HTR-8/SVneo (cell line): ENCODE measurements around the gene MYCN.

ENCODE experiments used
- DNase-seq: peaks from one replicate; pipeline ENCODE4 v3.0.0; 2011; ENCODE audit warnings: low spot score, mixed read lengths; ENCODE audit not compliant: insufficient read length
- FAIRE-seq: peaks from 2 replicates; lab custom pipeline; 2011; peaks lifted over from hg19 to GRCh38; lab: Jason Lieb, UNC

MYCN gene

DNA sequence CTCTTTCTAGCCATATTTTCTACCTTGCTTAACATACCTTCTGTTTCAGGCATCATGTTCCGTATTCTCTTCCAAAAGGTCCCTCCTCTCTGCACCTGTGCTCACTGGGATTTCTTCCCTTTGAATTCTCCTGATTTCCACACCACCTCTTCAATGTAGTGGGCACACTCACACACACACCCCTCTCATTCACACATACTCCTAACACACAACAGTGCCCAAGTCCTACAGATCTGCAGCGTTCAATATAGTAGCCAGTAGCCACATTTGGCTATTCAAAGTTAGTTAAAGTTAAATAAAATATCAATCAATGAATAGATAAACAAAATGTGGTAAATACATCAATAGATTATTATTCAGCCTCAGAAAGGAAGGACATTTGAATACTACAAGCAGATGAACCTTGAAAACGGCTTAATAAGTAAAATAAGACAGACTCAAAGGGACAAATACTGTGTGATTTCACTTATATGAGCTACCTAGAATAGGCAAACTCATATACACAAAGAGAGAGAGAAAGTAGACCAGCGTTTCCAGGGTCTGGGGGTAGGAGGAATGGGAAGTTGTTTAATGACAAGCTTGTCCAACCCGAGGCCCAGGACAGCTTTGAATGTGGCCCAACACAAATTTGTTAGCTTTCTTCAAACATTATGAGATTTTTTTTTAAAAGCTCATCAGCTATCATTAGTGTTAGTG, 34.4 kb downstream of the MYCN start:
- DNase-seq (no peak), FAIRE-seq (no peak)

- FAIRE-seq (no peak), DNase-seq (no peak)
Observed at GRCh38 chr2:15975261-15975600, 34.9 kb downstream of the MYCN start.

- no peak for DNase-seq
- no peak for FAIRE-seq
Observed at GRCh38 chr2:15975676-15976075, 35.3 kb downstream of the MYCN start.

- DNase-seq (no peak), FAIRE-seq (no peak)
Observed at GRCh38 chr2:15976354-15976753, 36.0 kb downstream of the MYCN start.

- FAIRE-seq: no peak
- DNase-seq: no peak
Observed at GRCh38 chr2:15979051-15979758, 38.9 kb downstream of the MYCN start.

DNA sequence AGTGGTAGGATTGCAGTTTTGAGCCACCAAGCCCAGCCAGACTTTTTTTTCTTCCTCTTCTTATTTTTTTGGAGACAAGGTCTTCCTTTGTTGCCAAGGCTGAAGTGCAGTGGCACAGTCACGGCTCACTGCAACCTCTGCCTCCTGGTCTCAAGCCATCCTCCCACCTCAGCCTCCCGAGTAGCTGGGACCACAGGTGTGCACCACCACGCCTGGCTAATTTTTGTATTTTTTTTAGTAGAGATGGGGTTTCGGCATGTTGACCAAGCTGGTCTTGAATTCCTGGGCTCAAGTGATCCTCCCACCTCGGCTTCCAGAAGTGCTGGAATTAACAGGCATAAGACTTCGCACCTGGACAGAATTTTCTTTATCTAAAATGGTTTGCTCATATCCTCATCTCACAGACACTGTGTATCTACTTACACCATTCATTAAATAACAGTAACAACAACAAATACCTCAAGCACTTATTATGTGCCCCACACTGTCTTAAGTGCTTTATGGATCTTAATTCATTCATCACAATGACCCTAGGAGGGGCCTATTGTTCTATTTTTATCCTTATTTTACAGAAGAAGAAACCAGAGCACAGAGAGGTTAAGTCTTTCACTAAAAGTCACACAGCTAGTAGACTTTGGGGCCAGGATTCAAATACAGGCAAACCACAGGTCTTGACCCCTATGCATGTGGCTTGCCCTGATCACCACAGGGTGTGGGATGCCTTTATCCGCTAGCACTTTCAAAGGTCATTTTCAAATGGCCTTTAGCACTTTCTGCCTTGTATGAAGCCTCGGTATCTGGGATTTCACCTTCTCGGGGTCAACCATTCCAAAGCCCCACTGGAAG, 39.6 kb downstream of the MYCN start:
- DNase-seq: no peak
- FAIRE-seq: no peak

DNA sequence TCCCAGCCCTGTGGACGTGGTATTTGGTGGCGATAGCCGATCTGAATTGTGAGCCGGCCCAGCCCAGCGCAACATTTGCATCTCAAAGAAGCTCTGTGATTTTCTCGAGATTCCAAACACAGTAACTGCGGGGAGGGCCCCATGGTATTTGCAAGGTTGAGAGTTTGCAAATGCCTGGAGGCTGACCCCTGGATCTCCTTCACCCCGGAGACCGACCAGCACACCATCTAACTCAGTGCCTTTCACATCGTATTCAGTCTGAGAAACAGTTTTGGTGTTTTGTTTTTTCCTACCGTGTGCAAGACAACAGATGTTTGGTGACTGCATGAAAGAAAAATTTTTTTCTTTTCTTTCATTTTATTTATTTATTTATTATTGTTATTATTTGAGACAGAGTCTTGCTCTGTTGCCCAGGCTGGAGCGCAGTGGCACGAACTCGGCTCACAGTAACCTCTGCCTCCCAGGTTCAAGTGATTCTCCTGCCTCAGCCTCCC, 40.3 kb downstream of the MYCN start:
- FAIRE-seq (no peak), DNase-seq (no peak)

DNA sequence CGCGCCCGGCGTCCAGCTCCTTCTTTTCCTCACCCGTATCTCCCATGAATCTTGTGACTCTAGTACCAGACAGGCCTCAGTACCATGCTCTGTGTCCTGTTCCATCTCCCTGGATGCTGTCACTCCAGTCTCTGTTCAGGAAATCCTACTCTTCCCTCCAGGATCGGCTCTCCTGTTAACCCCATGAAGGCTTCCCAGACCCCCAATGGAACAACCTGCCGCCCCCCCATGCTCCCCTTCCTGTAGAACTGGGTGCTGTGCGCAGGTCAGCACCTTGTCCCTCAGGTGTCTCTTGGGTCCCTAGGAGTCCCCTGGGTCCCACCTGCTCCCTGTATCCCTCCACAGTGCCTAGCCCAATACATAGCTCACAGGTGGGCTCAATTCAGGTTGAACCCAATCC, 41.3 kb downstream of the MYCN start:
- no peak for FAIRE-seq

DNA sequence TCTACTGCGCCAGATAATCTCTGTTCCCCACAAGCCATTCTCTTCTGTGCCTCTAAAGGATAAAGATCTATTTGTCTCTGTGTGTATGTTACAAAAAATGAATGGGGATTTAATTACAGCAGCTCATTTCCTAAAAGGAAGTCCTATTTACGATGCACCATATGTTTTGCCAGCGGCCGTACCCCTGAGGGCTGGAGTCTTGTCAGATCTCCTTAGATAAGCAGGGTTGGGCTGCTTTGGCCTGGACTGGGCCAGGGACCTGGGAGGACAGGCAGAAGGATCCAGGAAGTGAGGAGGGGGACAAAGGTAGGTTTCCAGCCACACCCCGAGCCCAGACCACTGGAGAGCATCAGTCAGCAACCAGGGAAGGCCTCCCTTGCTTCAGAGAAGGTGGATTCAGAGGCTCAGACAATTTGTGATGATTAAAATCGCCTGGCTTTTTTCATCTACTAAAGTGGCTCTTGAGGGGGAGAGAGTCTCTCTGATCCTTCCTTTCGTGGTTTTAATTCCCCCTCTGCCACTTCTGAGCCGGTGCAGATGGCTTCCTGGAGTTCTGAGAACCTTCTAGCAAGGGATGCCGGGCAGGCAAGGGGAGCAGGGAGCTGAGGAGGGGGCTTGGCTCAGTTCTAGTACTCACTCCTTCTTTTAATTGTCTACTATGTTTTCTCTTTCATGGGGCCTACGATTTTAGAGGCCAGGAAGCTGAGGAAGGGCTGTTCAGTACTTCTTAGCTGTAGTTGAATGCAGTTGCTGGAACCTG, 42.1 kb downstream of the MYCN start:
- DNase-seq: no peak
- no peak for FAIRE-seq

More for the DNA sequence above, 41.3 kb downstream of the MYCN start:
- no peak for DNase-seq

DNA sequence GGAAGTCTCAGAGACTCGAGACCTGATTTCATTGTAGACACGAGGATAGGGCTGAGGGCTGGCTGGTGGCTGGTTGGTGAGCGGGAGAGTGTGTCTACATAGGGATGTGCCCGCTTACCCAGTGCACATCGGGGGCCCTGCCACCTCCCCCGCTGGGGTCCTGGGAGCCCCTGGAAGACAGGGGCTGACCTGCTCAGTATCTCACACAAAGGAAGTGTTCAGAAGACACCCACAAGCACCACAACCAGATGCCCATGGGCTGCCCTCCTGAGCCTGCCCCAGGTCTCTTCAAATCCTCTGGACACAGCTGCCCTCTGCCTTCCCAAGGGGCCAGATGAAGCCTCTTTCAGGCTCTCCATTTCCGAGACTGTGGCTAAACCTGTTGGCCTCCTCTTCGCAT, 43.1 kb downstream of the MYCN start:
- DNase-seq (no peak), FAIRE-seq (no peak)

DNA sequence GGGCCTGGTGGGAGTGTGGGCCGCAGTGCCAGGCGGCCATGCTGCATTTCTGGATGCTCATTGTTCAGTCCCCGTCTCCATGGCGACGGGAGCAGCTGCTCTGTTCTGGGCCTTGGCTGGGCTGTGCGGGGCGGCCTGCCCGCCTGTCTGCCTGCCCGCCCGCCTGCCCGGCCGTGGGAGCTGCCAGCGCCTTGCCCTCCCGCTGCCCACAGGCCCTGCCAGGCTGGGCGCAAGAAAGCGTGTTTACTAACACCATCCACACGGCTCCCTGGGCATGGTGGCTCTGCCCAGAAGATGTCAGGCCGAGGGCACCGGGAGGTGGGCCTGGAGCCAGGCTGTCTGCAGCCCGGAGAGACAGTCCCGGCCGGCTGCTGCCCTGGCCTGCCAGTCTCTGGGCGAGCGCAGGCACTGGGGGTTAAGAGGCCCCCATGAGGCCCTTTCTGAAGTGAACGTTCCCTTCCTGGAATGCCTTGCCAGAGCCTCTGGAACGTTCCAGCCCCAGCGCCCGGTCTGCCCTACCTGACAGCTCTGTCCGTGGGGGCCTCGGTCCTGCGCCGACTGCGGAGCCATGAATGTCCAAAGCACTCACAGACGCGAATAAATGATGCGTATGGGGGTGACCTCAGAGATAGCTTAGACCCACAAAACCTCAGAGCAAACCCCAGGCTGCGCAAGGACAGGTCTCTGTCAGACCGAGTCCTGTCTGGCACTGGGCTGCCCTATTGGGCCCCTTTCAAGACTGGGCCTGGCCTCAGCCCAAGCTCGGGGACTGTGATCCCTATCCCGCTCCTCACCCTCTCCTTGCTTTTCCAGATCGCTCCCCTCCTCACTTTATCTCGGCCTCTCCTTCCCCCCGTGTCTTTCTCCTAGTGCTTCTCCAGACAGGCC, 44.3 kb downstream of the MYCN start:
- FAIRE-seq (no peak), DNase-seq (no peak)

- DNase-seq (no peak), FAIRE-seq (peak; percentile 92)
Observed at GRCh38 chr2:15985531-15985930, 45.2 kb downstream of the MYCN start.

DNA sequence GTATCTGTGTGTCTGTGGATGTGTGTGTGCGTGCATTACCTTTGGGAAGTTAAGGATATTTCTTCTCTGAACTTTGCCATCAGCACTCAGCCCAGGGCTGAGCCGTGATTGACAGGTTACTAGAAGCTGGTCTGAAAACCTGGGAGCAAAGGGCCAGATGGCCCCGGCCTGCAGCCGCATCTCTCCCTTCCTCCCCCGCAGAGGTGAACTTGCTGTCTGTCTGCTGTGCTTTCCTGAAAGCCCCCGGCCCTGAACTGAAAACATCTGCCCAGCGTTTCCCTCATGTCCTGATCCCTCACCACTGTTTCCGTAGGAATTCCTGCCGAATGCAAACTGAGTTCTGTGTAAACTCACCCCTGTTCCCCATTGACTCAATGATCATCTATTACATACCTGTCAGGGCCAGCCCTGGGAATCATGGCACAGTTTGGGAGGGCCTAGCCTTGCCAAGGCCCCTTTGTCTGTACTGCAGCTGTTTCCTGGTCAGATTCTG, 45.8 kb downstream of the MYCN start:
- DNase-seq (no peak), FAIRE-seq (no peak)

- FAIRE-seq (no peak), DNase-seq (no peak)
Observed at GRCh38 chr2:15986644-15987043, 46.3 kb downstream of the MYCN start.

DNA sequence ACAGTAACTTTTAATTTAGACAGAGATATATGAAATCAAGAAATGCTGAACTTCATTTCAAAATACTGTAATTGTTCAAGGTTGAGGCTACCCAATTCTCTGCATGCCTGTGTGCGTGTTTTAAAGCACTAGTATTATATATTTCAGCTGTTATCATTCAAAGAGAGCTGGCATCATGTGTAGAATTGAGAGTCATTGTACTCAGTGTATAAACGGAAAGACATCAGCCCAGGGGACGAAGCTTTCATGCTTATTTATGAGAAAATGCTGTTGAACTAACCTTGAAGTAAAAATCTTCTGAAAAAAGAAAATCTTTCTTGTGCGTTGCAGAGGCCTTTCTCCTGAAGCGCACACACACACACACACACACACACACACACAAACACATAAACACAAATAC, 48.4 kb downstream of the MYCN start:
- DNase-seq (no peak), FAIRE-seq (peak; percentile 64)

GRCh38 chr2:15989559-15989958, 49.2 kb downstream of the MYCN start:
- FAIRE-seq (no peak), DNase-seq (no peak)

DNA sequence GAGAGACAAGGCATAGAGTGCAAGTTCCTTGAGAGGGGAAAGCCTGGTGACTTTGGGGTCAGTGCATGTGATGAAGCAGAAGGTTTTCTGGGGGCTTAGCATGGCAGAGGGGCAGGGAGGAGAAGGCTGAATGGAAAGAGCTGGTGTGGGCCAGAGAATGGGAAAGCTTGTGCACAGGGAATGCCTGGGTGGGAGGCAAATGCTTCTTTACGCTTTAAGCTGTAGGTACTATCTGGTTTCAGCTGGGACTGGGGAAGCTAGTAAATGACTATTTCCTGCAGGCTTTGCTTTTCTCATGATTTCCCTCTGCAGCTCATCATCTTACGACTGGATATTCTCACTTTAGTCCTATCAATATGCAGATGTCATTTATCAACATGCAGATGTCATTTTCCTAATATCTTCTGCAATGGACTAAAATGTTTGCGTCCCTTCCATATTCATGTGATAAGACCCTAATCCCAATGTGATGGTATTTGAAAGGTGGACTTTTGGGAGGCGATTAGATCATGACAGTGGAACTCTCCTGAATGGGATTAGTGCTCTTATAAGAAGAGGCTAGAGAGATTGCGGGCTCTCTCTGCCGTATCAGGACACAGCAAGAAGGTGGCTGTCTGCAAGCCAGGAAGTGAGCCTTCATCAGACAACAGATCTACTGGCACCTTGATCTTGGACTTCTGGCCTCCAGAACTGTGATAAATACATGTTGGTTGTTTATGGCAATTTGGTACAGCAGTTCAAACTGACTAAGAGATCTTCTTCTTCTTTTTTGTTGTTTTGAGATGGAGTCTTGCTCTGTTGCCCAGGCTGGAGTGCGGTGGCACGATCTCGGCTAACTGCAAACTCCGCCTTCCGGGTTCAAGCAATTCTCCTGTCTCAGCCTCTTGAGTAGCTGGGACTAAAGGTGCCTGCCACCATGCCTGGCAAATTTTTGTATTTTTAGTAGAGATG, 50.1 kb downstream of the MYCN start:
- DNase-seq (no peak), FAIRE-seq (no peak)

- no peak for FAIRE-seq
- no peak for DNase-seq
Observed at GRCh38 chr2:15991231-15991630, 50.9 kb downstream of the MYCN start.
